Panc1 (cell line): ENCODE results near the gene PTPRJ. TPM values are rescaled to one million over a fixed set of nuclear protein-coding genes. Genes with fewer than 3 reads are reported as not detected.

Source experiments
- ATAC-seq: fragments of 200-7000 bp; cut with Tn5 transposase; 2 replicates; pipeline ENCODE4 v1.9.1; 2020; ENCODE audit warnings: mild to moderate bottlenecking, moderate library complexity
- BruUV-seq: library from RNA; stranded (reverse); fragments of 400-500 nt; replicated peaks from 2 replicates; lab custom pipeline; 2021; lab: Mats Ljungman, UMichigan
- CTCF ChIA-PET: fragments of 300-600 bp; sonication (Branson Sonifier 250); formaldehyde crosslinking; loops from one replicate; lab custom pipeline; 2022; ENCODE audit warnings: antibody characterized with exemption; lab: Charles Lee
- POLR2A ChIA-PET: fragments of 300-600 bp; sonication (Branson Sonifier 250); formaldehyde crosslinking; loops from one replicate; lab custom pipeline; 2022; ENCODE audit warnings: antibody characterized with exemption; lab: Charles Lee
- DNase-seq: peaks from one replicate; pipeline ENCODE4 v3.0.0-alpha.2; 2010; ENCODE audit warnings: low read depth, low spot score
- H3K27ac ChIP-seq: 2 replicates; pipeline ENCODE4 v1.5.1; 2011; ENCODE audit warnings: mild to moderate bottlenecking, low read length, inconsistent platforms
- H3K27me3 ChIP-seq: fragments of 200-500 bp; sonication (Bioruptor generic); 2 replicates; pipeline ENCODE4 v1.6.0; 2014; ENCODE audit warnings: low read length, inconsistent platforms; ENCODE audit not compliant: control insufficient read depth, insufficient read depth
- H3K36me3 ChIP-seq: fragments of 200-500 bp; sonication (Bioruptor generic); 2 replicates; pipeline ENCODE4 v1.5.1; 2014; ENCODE audit warnings: inconsistent platforms, mild to moderate bottlenecking, low read length, moderate library complexity; ENCODE audit not compliant: control insufficient read depth, insufficient read depth
- H3K4me1 ChIP-seq: 2 replicates; pipeline ENCODE4 v1.5.1; 2011; ENCODE audit warnings: inconsistent platforms, mild to moderate bottlenecking, low read length, moderate library complexity; ENCODE audit not compliant: control insufficient read depth, insufficient read depth
- H3K4me3 ChIP-seq, 2 experiments: 2 replicates each; pipeline ENCODE4 v1.5.1; 2011 to 2012; ENCODE audit warnings: low read depth in 2 of 2, low read length in 2 of 2, mild to moderate bottlenecking in 2 of 2, inconsistent platforms in 1 of 2, moderate library complexity in 1 of 2
- H3K9me3 ChIP-seq: fragments of 200-500 bp; sonication (Bioruptor generic); 2 replicates; pipeline ENCODE4 v1.5.1; 2014; ENCODE audit warnings: low read depth, mild to moderate bottlenecking, inconsistent platforms, low read length, moderate library complexity; ENCODE audit not compliant: control insufficient read depth, insufficient read depth
- CTCF ChIP-seq: fragments of 450-650 bp; IDR thresholded peaks from 2 replicates; pipeline ENCODE4 v1.5.1; 2017; ENCODE audit warnings: mild to moderate bottlenecking
- POLR2AphosphoS5 ChIP-seq: IDR thresholded peaks from 2 replicates; pipeline ENCODE4 v1.6.1; 2012; ENCODE audit warnings: mild to moderate bottlenecking, low read depth, low read length, moderate library complexity
- REST ChIP-seq, 2 experiments: IDR thresholded peaks; 2 replicates each; pipeline ENCODE4 v1.6.1; 2011 to 2012; ENCODE audit warnings: low read depth in 2 of 2, control low read depth in 1 of 2, low read length in 1 of 2, mild to moderate bottlenecking in 1 of 2, moderate library complexity in 1 of 2; ENCODE audit not compliant: insufficient read depth in 1 of 2
- SIN3A ChIP-seq: IDR thresholded peaks from 2 replicates; pipeline ENCODE4 v1.6.1; 2012; ENCODE audit warnings: low read depth, mild to moderate bottlenecking, low read length, moderate library complexity, borderline replicate concordance; ENCODE audit not compliant: insufficient read depth
- TCF7L2 ChIP-seq: IDR thresholded peaks from 2 replicates; pipeline ENCODE4 v1.6.1; 2011; ENCODE audit warnings: mild to moderate bottlenecking, low read depth, low read length, inconsistent platforms
- in situ Hi-C: cut with HindIII; loops from 2 replicates; pipeline ENCODE4 v1.10.0; 2016; ENCODE audit warnings: low sequenced_read_pairs, low pct_unique_long_range_greater_than_20kb
- intact Hi-C: fragments of 100-400 bp; cut with micrococcal nuclease; formaldehyde crosslinking; loops from one replicate; pipeline ENCODE4 v1.10.0; 2022; ENCODE audit not compliant: unreplicated experiment
- total RNA-seq: library from RNA; stranded (reverse); gene quantifications from one replicate; pipeline ENCODE4 v1.2.1, GENCODE V29; 2021; ENCODE audit not compliant: unreplicated experiment

PTPRJ gene
- total RNA-seq, 1 experiment from 2014 or later: 73.6 TPM

- intact Hi-C loops (no loop called here), in situ Hi-C loops (no loop called here)
- no peak for DNase-seq
- TSS peak; percentile 5 for BruUV-seq
- Histone ChIP-seq H3K9me3 (no peaks in the 10 kb centered on the region), H3K27me3 (no peaks in the 10 kb centered on the region), H3K36me3 (no peaks in the 10 kb centered on the region), H3K4me3 (no peak overlapping the region), H3K27ac (peak overlapping the region; percentile 59), H3K4me1 (peaks cover 78% of the 10 kb centered on the region)
- ATAC-seq: no peak
- ChIA-PET POLR2A (interaction anchor here (0.6 kb wide), 2 partner anchors 139 to 260 kb away, joined by 3 to 4 read pairs; no protein-coding TSS in a partner anchor), CTCF (no interaction called here)
- TF ChIP-seq CTCF: no peak
Observed at GRCh38 chr11:47997063-47998053, 17.0 kb downstream of the PTPRJ start.

- H3K27ac ChIP-seq: no peak overlapping the region
- DNase-seq (no peak), ATAC-seq (no peak)
- no peaks in the 10 kb centered on the region for H3K27me3 ChIP-seq
- H3K4me3 ChIP-seq: no peak overlapping the region
- intact Hi-C loops (no loop called here), in situ Hi-C loops (no loop called here)
- H3K9me3 ChIP-seq: no peaks in the 10 kb centered on the region
- BruUV-seq: no TSS peak
- ChIA-PET POLR2A (no interaction called here), CTCF (interaction anchor here (0.7 kb wide), 2 partner anchors 36 to 110 kb away, joined by 3 to 4 read pairs; no protein-coding TSS in a partner anchor)
- peaks cover 68% of the 10 kb centered on the region for H3K4me1 ChIP-seq
- H3K36me3 ChIP-seq: no peaks in the 10 kb centered on the region
- TF ChIP-seq POLR2AphosphoS5 (no peak), SIN3A (no peak), REST (IDR thresholded peaks at IDR 0.05; ENCODE audit: insufficient read depth in 1 of 2, low read depth in 2 of 2, low read length in 1 of 2) (no peak), TCF7L2 (no peak), CTCF (no peak)
Observed at GRCh38 chr11:47998345-47998732, 18.0 kb downstream of the PTPRJ start.
